ENCODE data around the gene ZNF440.
"Not testable (repeated sequence)": the region's sequence is repeated elsewhere in the genome, so short reads cannot be mapped to it uniquely, and the experiment has no call there.

The ZNF440 gene

GRCh38 chr19:11828957-11829876, 15.1 kb downstream of the ZNF440 start:
- DNase-seq (ENCODE audit: low read depth), result not testable (repeated sequence)

- no peak for DNase-seq (ENCODE audit: low read depth)
Measured at GRCh38 chr19:11832253-11832912, 18.3 kb downstream of the ZNF440 start.

GRCh38 chr19:11833541-11833940, 19.5 kb downstream of the ZNF440 start:
- no peak for DNase-seq (ENCODE audit: low read depth)

GRCh38 chr19:11835626-11836066, 21.6 kb downstream of the ZNF440 start:
- DNase-seq (ENCODE audit: low read depth), result not testable (repeated sequence)

GRCh38 chr19:11843722-11844121, 29.6 kb downstream of the ZNF440 start:
- DNase-seq (ENCODE audit: low read depth), result no peak

GRCh38 chr19:11847615-11848014, 33.5 kb downstream of the ZNF440 start:
- not testable (repeated sequence) for DNase-seq (ENCODE audit: low read depth)

GRCh38 chr19:11848200-11848593, 34.1 kb downstream of the ZNF440 start:
- no peak for DNase-seq (ENCODE audit: low read depth)

- DNase-seq (ENCODE audit: low read depth), result peak; percentile 83
Measured at GRCh38 chr19:11848594-11849469, 34.8 kb downstream of the ZNF440 start, which contains the start of gene ZNF439. ZNF439 (plus strand) TSS chr19:11848726; CDS start chr19:11848868, 142 bp downstream.

- not testable (repeated sequence) for DNase-seq (ENCODE audit: low read depth)
Measured at GRCh38 chr19:11850289-11850688, 36.2 kb downstream of the ZNF440 start.

- DNase-seq (ENCODE audit: low read depth), result no peak
Measured at GRCh38 chr19:11853358-11853757, 39.3 kb downstream of the ZNF440 start.

- no peak for DNase-seq (ENCODE audit: low read depth)
Measured at GRCh38 chr19:11856596-11857250, 42.6 kb downstream of the ZNF440 start.

- no peak for DNase-seq (ENCODE audit: low read depth)
Measured at GRCh38 chr19:11860721-11861120, 46.6 kb downstream of the ZNF440 start.

- no peak for DNase-seq (ENCODE audit: low read depth)
Measured at GRCh38 chr19:11861301-11861700, 47.2 kb downstream of the ZNF440 start.

- DNase-seq (ENCODE audit: low read depth), result not testable (repeated sequence)
Measured at GRCh38 chr19:11867766-11868165, 53.7 kb downstream of the ZNF440 start.

GRCh38 chr19:11868188-11868587, 54.1 kb downstream of the ZNF440 start:
- DNase-seq (ENCODE audit: low read depth), result no peak

GRCh38 chr19:11872624-11873023, 58.6 kb downstream of the ZNF440 start:
- no peak for DNase-seq (ENCODE audit: low read depth)

GRCh38 chr19:11873762-11874161, 59.7 kb downstream of the ZNF440 start:
- DNase-seq (ENCODE audit: low read depth), result no peak

GRCh38 chr19:11879687-11880266, 65.7 kb downstream of the ZNF440 start:
- DNase-seq (ENCODE audit: low read depth), result peak; percentile 19

- no peak for DNase-seq (ENCODE audit: low read depth)
Measured at GRCh38 chr19:11880598-11880997, 66.5 kb downstream of the ZNF440 start.

GRCh38 chr19:11881151-11881800, 67.2 kb downstream of the ZNF440 start:
- peak; percentile 45 for DNase-seq (ENCODE audit: low read depth)

GRCh38 chr19:11882606-11883005, 68.5 kb downstream of the ZNF440 start:
- DNase-seq (ENCODE audit: low read depth), result no peak
